ENCODE measurements around the gene RNU1-3. TPM values are rescaled to one million over a fixed set of nuclear protein-coding genes. Genes with fewer than 3 reads are reported as not detected.
"Not testable (repeated sequence)": the region's sequence is repeated elsewhere in the genome, so short reads cannot be mapped to it uniquely, and the experiment has no call there.

The RNU1-3 gene
- total RNA-seq (2021; ENCODE audit: unreplicated experiment): 1,290 TPM
- 2.5 TPM for polyA plus RNA-seq (2012; ENCODE audit: insufficient read length)
- Bru-seq, nascent RNA: percentile 100 among the genes with signal in this experiment
- BruChase-seq, experiment 1, labeled RNA remaining after a 2-hour chase: percentile 57 among the genes with signal in this experiment
- percentile 59 among the genes with signal in this experiment for BruChase-seq, experiment 2, labeled RNA remaining after a 6-hour chase
- long read RNA-seq: 0 reads

GRCh38 chr1:16666502-16667413, at the start of gene RNU1-3:
TSS of gene RNU1-3 (minus strand) at chr1:16666948.
- CTCF ChIA-PET; H3K4me3 ChIP-seq (ENCODE audit: low read depth in 2 of 2, low read length in 2 of 2); intact Hi-C loops (cut with micrococcal nuclease; ENCODE audit: unreplicated experiment); H3K27me3 ChIP-seq (ENCODE audit: control insufficient read depth, insufficient read depth, low read length); in situ Hi-C loops (cut with HindIII; ENCODE audit: low pct_unique_long_range_greater_than_20kb, low sequenced_read_pairs); H3K36me3 ChIP-seq (ENCODE audit: control insufficient read depth, insufficient read depth, low read length); DNase-seq (ENCODE audit: low read depth, low spot score); H3K4me1 ChIP-seq (ENCODE audit: control insufficient read depth, insufficient read depth, low read length); H3K9me3 ChIP-seq (ENCODE audit: control insufficient read depth, insufficient read depth, low read depth, low read length); POLR2A ChIA-PET; H3K27ac ChIP-seq (ENCODE audit: low read length): not testable (repeated sequence)
- TSS peak; percentile 100 for BruUV-seq (replicated peaks)
- peak; percentile 100 for ATAC-seq

GRCh38 chr1:16713480-16713879, 46.7 kb upstream of the RNU1-3 start:
- H3K27ac ChIP-seq (ENCODE audit: low read length); ATAC-seq; POLR2A ChIA-PET; BruUV-seq (replicated peaks); intact Hi-C loops (cut with micrococcal nuclease; ENCODE audit: unreplicated experiment); in situ Hi-C loops (cut with HindIII; ENCODE audit: low pct_unique_long_range_greater_than_20kb, low sequenced_read_pairs); H3K9me3 ChIP-seq (ENCODE audit: control insufficient read depth, insufficient read depth, low read depth, low read length); H3K36me3 ChIP-seq (ENCODE audit: control insufficient read depth, insufficient read depth, low read length); CTCF ChIA-PET; H3K27me3 ChIP-seq (ENCODE audit: control insufficient read depth, insufficient read depth, low read length); H3K4me3 ChIP-seq (ENCODE audit: low read depth in 2 of 2, low read length in 2 of 2); DNase-seq (ENCODE audit: low read depth, low spot score); H3K4me1 ChIP-seq (ENCODE audit: control insufficient read depth, insufficient read depth, low read length): not testable (repeated sequence)

GRCh38 chr1:16712984-16713383, 46.2 kb upstream of the RNU1-3 start:
- intact Hi-C loops (cut with micrococcal nuclease; ENCODE audit: unreplicated experiment); ATAC-seq; POLR2A ChIA-PET; CTCF ChIA-PET; H3K27me3 ChIP-seq (ENCODE audit: control insufficient read depth, insufficient read depth, low read length); in situ Hi-C loops (cut with HindIII; ENCODE audit: low pct_unique_long_range_greater_than_20kb, low sequenced_read_pairs); H3K27ac ChIP-seq (ENCODE audit: low read length); H3K4me3 ChIP-seq (ENCODE audit: low read depth in 2 of 2, low read length in 2 of 2); H3K9me3 ChIP-seq (ENCODE audit: control insufficient read depth, insufficient read depth, low read depth, low read length); DNase-seq (ENCODE audit: low read depth, low spot score); BruUV-seq (replicated peaks); H3K4me1 ChIP-seq (ENCODE audit: control insufficient read depth, insufficient read depth, low read length); H3K36me3 ChIP-seq (ENCODE audit: control insufficient read depth, insufficient read depth, low read length): not testable (repeated sequence)

DNA sequence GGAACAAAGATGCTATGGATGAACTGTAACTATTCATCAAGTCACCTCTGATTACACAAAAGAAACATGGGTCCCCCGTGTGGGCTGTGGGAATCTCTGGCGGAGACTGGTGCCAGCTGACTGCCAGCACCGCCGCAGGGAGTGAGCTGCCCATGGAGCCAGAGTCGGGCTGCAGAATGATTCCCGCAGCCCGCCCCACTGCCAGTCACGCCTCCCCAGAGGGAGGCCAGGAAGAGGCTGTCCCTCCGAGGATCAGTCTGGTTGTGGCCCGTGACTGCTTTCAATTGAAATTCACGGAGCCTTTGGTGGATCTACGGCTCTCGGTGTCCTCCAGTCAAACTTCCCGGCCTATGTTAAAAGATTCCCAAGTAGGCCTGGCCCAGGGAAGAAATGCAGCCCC, 45.8 kb upstream of the RNU1-3 start:
- BruUV-seq (replicated peaks); POLR2A ChIA-PET: not testable (repeated sequence)

DNA sequence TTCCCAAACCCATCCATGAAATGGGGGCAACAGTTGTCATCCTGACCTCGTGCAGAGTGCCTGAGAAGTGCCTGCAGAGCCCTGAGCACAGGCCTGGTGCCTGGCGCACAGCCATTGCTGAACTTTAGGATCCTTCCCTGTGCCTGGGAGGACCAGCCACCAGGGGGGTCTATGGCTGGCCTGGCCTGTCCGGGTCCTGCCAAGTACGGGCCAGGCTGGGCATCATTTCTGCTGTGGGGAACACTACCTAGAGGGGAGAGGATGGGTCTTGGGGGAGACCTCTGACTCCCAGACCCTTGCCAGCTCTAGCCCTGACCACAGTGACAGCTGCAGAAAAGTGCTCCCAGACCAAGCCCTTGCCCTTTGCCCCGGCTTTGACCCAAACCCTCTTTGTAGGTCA, 45.4 kb upstream of the RNU1-3 start:
- DNase-seq (ENCODE audit: low read depth, low spot score); BruUV-seq (replicated peaks); in situ Hi-C loops (cut with HindIII; ENCODE audit: low pct_unique_long_range_greater_than_20kb, low sequenced_read_pairs); H3K4me3 ChIP-seq (ENCODE audit: low read depth in 2 of 2, low read length in 2 of 2); intact Hi-C loops (cut with micrococcal nuclease; ENCODE audit: unreplicated experiment); H3K36me3 ChIP-seq (ENCODE audit: control insufficient read depth, insufficient read depth, low read length); H3K27ac ChIP-seq (ENCODE audit: low read length); ATAC-seq; H3K9me3 ChIP-seq (ENCODE audit: control insufficient read depth, insufficient read depth, low read depth, low read length); H3K4me1 ChIP-seq (ENCODE audit: control insufficient read depth, insufficient read depth, low read length); H3K27me3 ChIP-seq (ENCODE audit: control insufficient read depth, insufficient read depth, low read length); CTCF ChIA-PET; POLR2A ChIA-PET: not testable (repeated sequence)

More for the DNA sequence above, 45.8 kb upstream of the RNU1-3 start:
- H3K27me3 ChIP-seq (ENCODE audit: control insufficient read depth, insufficient read depth, low read length); H3K4me3 ChIP-seq (ENCODE audit: low read depth in 2 of 2, low read length in 2 of 2); H3K36me3 ChIP-seq (ENCODE audit: control insufficient read depth, insufficient read depth, low read length); H3K4me1 ChIP-seq (ENCODE audit: control insufficient read depth, insufficient read depth, low read length); ATAC-seq; intact Hi-C loops (cut with micrococcal nuclease; ENCODE audit: unreplicated experiment); in situ Hi-C loops (cut with HindIII; ENCODE audit: low pct_unique_long_range_greater_than_20kb, low sequenced_read_pairs); CTCF ChIA-PET; H3K9me3 ChIP-seq (ENCODE audit: control insufficient read depth, insufficient read depth, low read depth, low read length); DNase-seq (ENCODE audit: low read depth, low spot score); H3K27ac ChIP-seq (ENCODE audit: low read length): not testable (repeated sequence)

- POLR2A ChIA-PET; BruUV-seq (replicated peaks); H3K4me1 ChIP-seq (ENCODE audit: control insufficient read depth, insufficient read depth, low read length); CTCF ChIA-PET; H3K27me3 ChIP-seq (ENCODE audit: control insufficient read depth, insufficient read depth, low read length); H3K9me3 ChIP-seq (ENCODE audit: control insufficient read depth, insufficient read depth, low read depth, low read length); in situ Hi-C loops (cut with HindIII; ENCODE audit: low pct_unique_long_range_greater_than_20kb, low sequenced_read_pairs); intact Hi-C loops (cut with micrococcal nuclease; ENCODE audit: unreplicated experiment); ATAC-seq; H3K36me3 ChIP-seq (ENCODE audit: control insufficient read depth, insufficient read depth, low read length); H3K27ac ChIP-seq (ENCODE audit: low read length); DNase-seq (ENCODE audit: low read depth, low spot score); H3K4me3 ChIP-seq (ENCODE audit: low read depth in 2 of 2, low read length in 2 of 2): not testable (repeated sequence)
These were observed 43.9 kb upstream of the RNU1-3 start for GRCh38 chr1:16710618-16711017.
